H9 (cell line): Measurements from ENCODE around the gene RNF113B. TPM values are rescaled to one million over a fixed set of nuclear protein-coding genes. Genes with fewer than 3 reads are reported as not detected.

Experiments
- DNase-seq: peaks from one replicate; pipeline ENCODE4 v3.0.0-alpha.2; 2017
- H2AFZ ChIP-seq: one replicate; pipeline ENCODE4 v1.6.1; 2013; ENCODE audit warnings: mild to moderate bottlenecking, low read length, control low read depth, moderate library complexity
- H2AK5ac ChIP-seq: 2 replicates; pipeline ENCODE4 v1.6.1; 2013; ENCODE audit warnings: low read length, control low read depth, mixed read lengths; ENCODE audit not compliant: insufficient read length
- H2BK120ac ChIP-seq: one replicate; pipeline ENCODE4 v1.6.1; 2013; ENCODE audit warnings: low read depth, mild to moderate bottlenecking, low read length, control low read depth, inconsistent platforms; ENCODE audit not compliant: poor library complexity, severe bottlenecking
- H2BK12ac ChIP-seq: 2 replicates; pipeline ENCODE4 v1.6.1; 2013; ENCODE audit warnings: low read length, control low read depth, mixed read lengths, low read depth; ENCODE audit not compliant: insufficient read length
- H2BK15ac ChIP-seq: 2 replicates; pipeline ENCODE4 v1.6.1; 2013; ENCODE audit warnings: low read depth, low read length, control low read depth
- H2BK20ac ChIP-seq: one replicate; pipeline ENCODE4 v1.6.1; 2013; ENCODE audit warnings: low read depth, mild to moderate bottlenecking, low read length, control low read depth, inconsistent platforms; ENCODE audit not compliant: poor library complexity, severe bottlenecking
- H2BK5ac ChIP-seq: 2 replicates; pipeline ENCODE4 v1.6.1; 2013; ENCODE audit warnings: low read length, control low read depth, mixed read lengths; ENCODE audit not compliant: insufficient read length
- H3K14ac ChIP-seq: 2 replicates; pipeline ENCODE4 v1.6.1; 2013; ENCODE audit warnings: low read length, control low read depth; ENCODE audit not compliant: insufficient read depth
- H3K18ac ChIP-seq: 2 replicates; pipeline ENCODE4 v1.6.1; 2013; ENCODE audit warnings: low read depth, mild to moderate bottlenecking, mixed read lengths, low read length, control low read depth; ENCODE audit not compliant: insufficient read length
- H3K23ac ChIP-seq: 2 replicates; pipeline ENCODE4 v1.6.1; 2013; ENCODE audit warnings: low read length, control low read depth, mixed read lengths, low read depth; ENCODE audit not compliant: insufficient read length
- H3K23me2 ChIP-seq: 2 replicates; pipeline ENCODE4 v1.6.1; 2013; ENCODE audit warnings: low read depth, mild to moderate bottlenecking, mixed read lengths, low read length, control low read depth; ENCODE audit not compliant: insufficient read length, poor library complexity, severe bottlenecking
- H3K27ac ChIP-seq: 2 replicates; pipeline ENCODE4 v1.5.1; 2013; ENCODE audit warnings: low read length, control low read depth, mixed read lengths, low read depth; ENCODE audit not compliant: insufficient read length
- H3K27me3 ChIP-seq: 2 replicates; pipeline ENCODE4 v1.6.1; 2013; ENCODE audit warnings: low read length, control low read depth, inconsistent platforms; ENCODE audit not compliant: insufficient read depth
- H3K4ac ChIP-seq: 2 replicates; pipeline ENCODE4 v1.6.1; 2013; ENCODE audit warnings: low read depth, mild to moderate bottlenecking, control low read depth, inconsistent platforms, low read length, moderate library complexity
- H3K4me1 ChIP-seq: 2 replicates; pipeline ENCODE4 v1.6.1; 2013; ENCODE audit warnings: low read length, control low read depth, inconsistent platforms; ENCODE audit not compliant: insufficient read depth
- H3K4me2 ChIP-seq: 2 replicates; pipeline ENCODE4 v1.6.1; 2013; ENCODE audit warnings: low read length, control low read depth, mixed read lengths; ENCODE audit not compliant: insufficient read length, insufficient read depth
- H3K56ac ChIP-seq: 2 replicates; pipeline ENCODE4 v1.6.1; 2013; ENCODE audit warnings: low read depth, mild to moderate bottlenecking, mixed read lengths, low read length, control low read depth; ENCODE audit not compliant: insufficient read length
- H3K79me1 ChIP-seq: 2 replicates; pipeline ENCODE4 v1.6.1; 2013; ENCODE audit warnings: low read depth, mild to moderate bottlenecking, moderate library complexity, low read length, control low read depth, inconsistent platforms; ENCODE audit not compliant: insufficient read depth, poor library complexity, severe bottlenecking
- H3K79me2 ChIP-seq: 2 replicates; pipeline ENCODE4 v1.6.1; 2013; ENCODE audit warnings: low read length, control low read depth, inconsistent platforms; ENCODE audit not compliant: insufficient read depth
- H3K9ac ChIP-seq: 2 replicates; pipeline ENCODE4 v1.6.1; 2013; ENCODE audit warnings: low read length, control low read depth, mixed read lengths; ENCODE audit not compliant: insufficient read length; ENCODE audit errors: extremely low read depth
- H3K9me3 ChIP-seq: one replicate; pipeline ENCODE4 v1.6.1; 2013; ENCODE audit warnings: low read depth, low read length, inconsistent platforms; ENCODE audit not compliant: control insufficient read depth
- H3T11ph ChIP-seq: one replicate; pipeline ENCODE4 v1.6.1; 2013; ENCODE audit warnings: mild to moderate bottlenecking, low read length, control low read depth, inconsistent platforms
- H4K20me1 ChIP-seq: one replicate; pipeline ENCODE4 v1.6.1; 2013; ENCODE audit not compliant: control insufficient read depth, insufficient read length, insufficient read depth
- H4K5ac ChIP-seq: 2 replicates; pipeline ENCODE4 v1.6.1; 2013; ENCODE audit warnings: low read depth, mild to moderate bottlenecking, mixed read lengths, low read length, control low read depth; ENCODE audit not compliant: insufficient read length
- H4K8ac ChIP-seq: replicated peaks from 2 replicates; pipeline ENCODE4 v1.6.1; 2013; ENCODE audit warnings: low read length, control low read depth, mixed read lengths, low read depth; ENCODE audit not compliant: insufficient read length
- H4K91ac ChIP-seq: 2 replicates; pipeline ENCODE4 v1.6.1; 2013; ENCODE audit warnings: low read depth, mild to moderate bottlenecking, moderate library complexity, mixed read lengths, low read length, control low read depth; ENCODE audit not compliant: insufficient read length
- H3K27ac Mint-ChIP-seq, 3 experiments: 2 replicates in 2 of 3; 3 replicates in 1 of 3; pipeline ENCODE4 v1.8.0; 2020 to 2021; ENCODE audit warnings: mixed read lengths in 3 of 3, mild to moderate bottlenecking in 1 of 3, moderate library complexity in 1 of 3
- H3K27me3 Mint-ChIP-seq: 2 replicates; pipeline ENCODE4 v1.8.0; 2021; ENCODE audit warnings: low read depth, mild to moderate bottlenecking, moderate library complexity, mixed read lengths
- H3K36me3 Mint-ChIP-seq, 3 experiments: 2 replicates in 2 of 3; 3 replicates in 1 of 3; pipeline ENCODE4 v1.8.0; 2020 to 2021; ENCODE audit warnings: low read depth in 3 of 3, mixed read lengths in 3 of 3; ENCODE audit not compliant: insufficient read depth in 1 of 3
- H3K4me1 Mint-ChIP-seq, 2 experiments: 2 replicates each; pipeline ENCODE4 v1.8.0; 2020; ENCODE audit warnings: mixed read lengths in 2 of 2
- H3K4me3 Mint-ChIP-seq, 2 experiments: 2 replicates in 1 of 2; 3 replicates in 1 of 2; pipeline ENCODE4 v1.8.0; 2020 to 2021; ENCODE audit warnings: mild to moderate bottlenecking in 2 of 2, mixed read lengths in 2 of 2, moderate library complexity in 1 of 2
- H3K9me3 Mint-ChIP-seq, 2 experiments: 2 replicates in 1 of 2; 3 replicates in 1 of 2; pipeline ENCODE4 v1.8.0; 2020; ENCODE audit warnings: mild to moderate bottlenecking in 2 of 2, mixed read lengths in 2 of 2, moderate library complexity in 1 of 2
- WGBS: extraction: QIAGEN DNeasy Blood & Tissue Kit; methylation state at CpG from one replicate; pipeline ENCODE4 v1.1.7; 2013; ENCODE audit warnings: missing lambda C conversion rate, low lambda C conversion rate, mixed read lengths; ENCODE audit not compliant: insufficient read length; ENCODE audit errors: extremely low coverage; 5-methylcytosine and 5-hydroxymethylcytosine counted together
- total RNA-seq: library from RNA; stranded (reverse); gene quantifications from 2 replicates; pipeline ENCODE4 v1.2.1, GENCODE V29; 2021
- TF ChIP-seq, protein P1 (sequence below): fragments of 200-600 bp; sonication (generic); conservative IDR thresholded peaks from 3 replicates; pipeline ENCODE4 v1.8.0; 2021; ENCODE audit warnings: antibody characterized with exemption, mild to moderate bottlenecking

Gene RNF113B
- total RNA-seq, 1 experiment from 2014 or later, result not detected

DNA sequence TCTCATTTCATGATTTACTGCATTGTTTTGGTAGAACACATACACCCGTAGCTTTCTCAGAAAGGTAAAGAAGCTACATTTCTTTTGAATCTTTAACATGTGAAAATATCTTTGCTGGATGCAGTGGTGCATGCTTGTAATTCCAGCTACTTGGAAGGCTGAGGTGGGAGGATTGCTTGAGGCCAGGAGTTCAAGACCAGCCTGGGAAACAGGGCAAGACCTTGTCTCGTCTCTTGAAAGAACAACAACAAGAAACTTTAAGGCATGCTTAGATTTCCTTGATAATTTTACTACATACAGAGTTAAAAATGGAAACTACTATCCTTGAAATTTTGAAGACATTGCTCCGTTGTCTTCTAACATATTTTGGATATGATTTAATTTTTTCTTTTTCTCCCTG lies 7.7 kb downstream of the RNF113B start:
- peak overlapping the region in 1 of 3 experiments; percentile 9; a peak in 2 of 7 replicates for H3K27ac Mint-ChIP-seq
- H3K18ac ChIP-seq, result no peak overlapping the region
- H3K9ac ChIP-seq, result no peak overlapping the region
- no peak overlapping the region for H4K5ac ChIP-seq
- H3K36me3 Mint-ChIP-seq, result peaks cover 0 to 12% (median 3%) of the 10 kb centered on the region in 3 experiments; a peak in 3 of 7 replicates
- no peak overlapping the region for H2BK5ac ChIP-seq
- H2BK120ac ChIP-seq, result no peak overlapping the region
- no peak overlapping the region for H4K8ac ChIP-seq
- H3K4me2 ChIP-seq, result no peak overlapping the region
- H3K14ac ChIP-seq, result no peak overlapping the region
- no peaks in the 10 kb centered on the region for H3K27me3 Mint-ChIP-seq
- H3K23ac ChIP-seq, result no peak overlapping the region
- DNase-seq, result no peak
- no peak overlapping the region for H3K4me3 Mint-ChIP-seq
- WGBS, result no CpG with 5 or more reads among the region's 3 CpGs
- no peaks in the 10 kb centered on the region for H3K23me2 ChIP-seq
- H3K27ac ChIP-seq, result no peak overlapping the region
- H2BK12ac ChIP-seq, result no peak overlapping the region
- no peaks in the 10 kb centered on the region for H3K9me3 ChIP-seq
- H4K20me1 ChIP-seq, result no peaks in the 10 kb centered on the region
- H3T11ph ChIP-seq, result no peak overlapping the region
- no peak overlapping the region for H2BK20ac ChIP-seq
- H3K4me1 Mint-ChIP-seq, result peaks cover 49 to 50% of the 10 kb centered on the region in 2 experiments
- no peak overlapping the region for H3K4ac ChIP-seq
- no peaks in the 10 kb centered on the region for H3K9me3 Mint-ChIP-seq
- no peak overlapping the region for H2BK15ac ChIP-seq
- TF ChIP-seq, protein P1, sequence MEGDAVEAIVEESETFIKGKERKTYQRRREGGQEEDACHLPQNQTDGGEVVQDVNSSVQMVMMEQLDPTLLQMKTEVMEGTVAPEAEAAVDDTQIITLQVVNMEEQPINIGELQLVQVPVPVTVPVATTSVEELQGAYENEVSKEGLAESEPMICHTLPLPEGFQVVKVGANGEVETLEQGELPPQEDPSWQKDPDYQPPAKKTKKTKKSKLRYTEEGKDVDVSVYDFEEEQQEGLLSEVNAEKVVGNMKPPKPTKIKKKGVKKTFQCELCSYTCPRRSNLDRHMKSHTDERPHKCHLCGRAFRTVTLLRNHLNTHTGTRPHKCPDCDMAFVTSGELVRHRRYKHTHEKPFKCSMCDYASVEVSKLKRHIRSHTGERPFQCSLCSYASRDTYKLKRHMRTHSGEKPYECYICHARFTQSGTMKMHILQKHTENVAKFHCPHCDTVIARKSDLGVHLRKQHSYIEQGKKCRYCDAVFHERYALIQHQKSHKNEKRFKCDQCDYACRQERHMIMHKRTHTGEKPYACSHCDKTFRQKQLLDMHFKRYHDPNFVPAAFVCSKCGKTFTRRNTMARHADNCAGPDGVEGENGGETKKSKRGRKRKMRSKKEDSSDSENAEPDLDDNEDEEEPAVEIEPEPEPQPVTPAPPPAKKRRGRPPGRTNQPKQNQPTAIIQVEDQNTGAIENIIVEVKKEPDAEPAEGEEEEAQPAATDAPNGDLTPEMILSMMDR, result no peak
- H4K91ac ChIP-seq, result no peak overlapping the region
- H2AFZ ChIP-seq, result no peak overlapping the region
- no peaks in the 10 kb centered on the region for H3K27me3 ChIP-seq
- no peak overlapping the region for H2AK5ac ChIP-seq
- H3K4me1 ChIP-seq, result peaks cover 24% of the 10 kb centered on the region
- H3K79me2 ChIP-seq, result peaks cover 6% of the 10 kb centered on the region; the same call in 1 of the 2 replicates
- H3K79me1 ChIP-seq, result peaks cover 2% of the 10 kb centered on the region
- no peak overlapping the region for H3K56ac ChIP-seq
